ENCODE data around the gene RCAN3. TPM values are rescaled to one million over a fixed set of nuclear protein-coding genes. Genes with fewer than 3 reads are reported as not detected.
"Not testable (repeated sequence)": the region's sequence is repeated elsewhere in the genome, so short reads cannot be mapped to it uniquely, and the experiment has no call there.

Gene RCAN3
- total and polyA plus RNA-seq, 2 experiments from 2014 or later, result 6.2 to 10.1 TPM

GRCh38 chr1:24490101-24490781 is 12.4 kb upstream of the RCAN3 start:
- Histone ChIP-seq H2AFZ (no peak overlapping the region), H3K79me2 (no peaks in the 10 kb centered on the region), H3K4me2 (no peak overlapping the region), H3K9me2 (replicated peaks; ENCODE audit: insufficient read depth) (no peaks in the 10 kb centered on the region), H3K4me3 (no peak overlapping the region), H4K20me1 (ENCODE audit: insufficient read depth, poor library complexity, severe bottlenecking) (no peaks in the 10 kb centered on the region), H3K27me3 (no peaks in the 10 kb centered on the region), H3K4me1 (ENCODE audit: insufficient read depth) (no peaks in the 10 kb centered on the region), H3K36me3 (replicated peaks; ENCODE audit: insufficient read depth, low read depth) (no peaks in the 10 kb centered on the region), H3K27ac (no peak overlapping the region), H3K9me3 (ENCODE audit: low read depth) (no peaks in the 10 kb centered on the region)
- TF ChIP-seq EZH2phosphoT487 (IDR thresholded peaks at IDR 0.05; ENCODE audit: low read depth, severe bottlenecking, unreplicated experiment) (no peak), CTCF (IDR thresholded peaks at IDR 0.05; ENCODE audit: poor library complexity) (no peak), EZH2 (IDR thresholded peaks at IDR 0.05; ENCODE audit: borderline replicate concordance) (no peak)
- no peak for DNase-seq (ENCODE audit: low spot score)
- WGBS (ENCODE audit: low lambda C conversion rate, missing lambda C conversion rate), result 99% methylated on average over 14 of the region's 18 CpGs

GRCh38 chr1:24491577-24492360 is 10.9 kb upstream of the RCAN3 start:
- WGBS (ENCODE audit: low lambda C conversion rate, missing lambda C conversion rate), result 45% methylated on average over 15 of the region's 15 CpGs
- Histone ChIP-seq H3K9me3 (ENCODE audit: low read depth) (no peaks in the 10 kb centered on the region), H3K79me2 (no peaks in the 10 kb centered on the region)

GRCh38 chr1:24492935-24493334 is 9.7 kb upstream of the RCAN3 start:
- not testable (repeated sequence) for H4K20me1 ChIP-seq (ENCODE audit: insufficient read depth, poor library complexity, severe bottlenecking); H3K27me3 ChIP-seq; H2AFZ ChIP-seq; H3K4me1 ChIP-seq (ENCODE audit: insufficient read depth); H3K36me3 ChIP-seq (replicated peaks; ENCODE audit: insufficient read depth, low read depth); H3K4me2 ChIP-seq; H3K79me2 ChIP-seq; DNase-seq (ENCODE audit: low spot score); H3K9me2 ChIP-seq (replicated peaks; ENCODE audit: insufficient read depth); H3K4me3 ChIP-seq; H3K27ac ChIP-seq; H3K9me3 ChIP-seq (ENCODE audit: low read depth)
- 81% methylated on average over 9 of the region's 9 CpGs for WGBS (ENCODE audit: low lambda C conversion rate, missing lambda C conversion rate)

More at GRCh38 chr1:24491577-24492360, 10.9 kb upstream of the RCAN3 start:
- no peaks in the 10 kb centered on the region for H4K20me1 ChIP-seq (ENCODE audit: insufficient read depth, poor library complexity, severe bottlenecking)
- H3K27ac ChIP-seq, result no peak overlapping the region
- H3K4me2 ChIP-seq, result no peak overlapping the region
- H3K4me1 ChIP-seq (ENCODE audit: insufficient read depth), result no peaks in the 10 kb centered on the region
- no peaks in the 10 kb centered on the region for H3K9me2 ChIP-seq (replicated peaks; ENCODE audit: insufficient read depth)
- no peaks in the 10 kb centered on the region for H3K36me3 ChIP-seq (replicated peaks; ENCODE audit: insufficient read depth, low read depth)
- no peaks in the 10 kb centered on the region for H3K27me3 ChIP-seq
- DNase-seq (ENCODE audit: low spot score), result no peak
- no peak for TF ChIP-seq EZH2 (IDR thresholded peaks at IDR 0.05; ENCODE audit: borderline replicate concordance)
- TF ChIP-seq EZH2phosphoT487 (IDR thresholded peaks at IDR 0.05; ENCODE audit: low read depth, severe bottlenecking, unreplicated experiment), result no peak
- TF ChIP-seq CTCF (IDR thresholded peaks at IDR 0.05; ENCODE audit: poor library complexity), result no peak
- H3K4me3 ChIP-seq, result no peak overlapping the region
- no peak overlapping the region for H2AFZ ChIP-seq

- no peak overlapping the region for H2AFZ ChIP-seq
- H3K27me3 ChIP-seq, result no peaks in the 10 kb centered on the region
- H3K4me3 ChIP-seq, result no peak overlapping the region
- no peaks in the 10 kb centered on the region for H3K9me2 ChIP-seq (replicated peaks; ENCODE audit: insufficient read depth)
- no peaks in the 10 kb centered on the region for H3K4me1 ChIP-seq (ENCODE audit: insufficient read depth)
- H3K79me2 ChIP-seq, result no peaks in the 10 kb centered on the region
- 90% methylated on average over 3 of the region's 3 CpGs for WGBS (ENCODE audit: low lambda C conversion rate, missing lambda C conversion rate)
- no peak overlapping the region for H3K27ac ChIP-seq
- H4K20me1 ChIP-seq (ENCODE audit: insufficient read depth, poor library complexity, severe bottlenecking), result no peaks in the 10 kb centered on the region
- no peaks in the 10 kb centered on the region for H3K36me3 ChIP-seq (replicated peaks; ENCODE audit: insufficient read depth, low read depth)
- DNase-seq (ENCODE audit: low spot score), result no peak
- H3K9me3 ChIP-seq (ENCODE audit: low read depth), result no peaks in the 10 kb centered on the region
- TF ChIP-seq CTCF (IDR thresholded peaks at IDR 0.05; ENCODE audit: poor library complexity), result no peak
- no peak overlapping the region for H3K4me2 ChIP-seq
Observed at GRCh38 chr1:24493785-24494184, 8.9 kb upstream of the RCAN3 start.
